Ishikawa (cell line): ENCODE measurements around the gene PAM.

Source experiments
- CEBPB ChIP-seq: IDR thresholded peaks from 2 replicates; pipeline ENCODE4 v1.6.1; 2012
- CREB1 ChIP-seq: IDR thresholded peaks from 2 replicates; pipeline ENCODE4 v1.6.1; 2012; ENCODE audit warnings: low read depth
- EGR1 ChIP-seq: IDR thresholded peaks from 2 replicates; pipeline ENCODE4 v1.6.1; 2012
- EP300 ChIP-seq: IDR thresholded peaks from 2 replicates; pipeline ENCODE4 v1.6.1; 2012; ENCODE audit warnings: borderline replicate concordance
- FOXM1 ChIP-seq: IDR thresholded peaks from 2 replicates; pipeline ENCODE4 v1.6.1; 2012; ENCODE audit warnings: low read depth, borderline replicate concordance
- MAX ChIP-seq: IDR thresholded peaks from 2 replicates; pipeline ENCODE4 v1.6.1; 2012
- NFIC ChIP-seq: IDR thresholded peaks from 2 replicates; pipeline ENCODE4 v1.6.1; 2012
- RAD21 ChIP-seq: IDR thresholded peaks from 2 replicates; pipeline ENCODE4 v1.6.1; 2012; ENCODE audit warnings: low read depth
- TAF1 ChIP-seq: IDR thresholded peaks from 2 replicates; pipeline ENCODE4 v1.6.1; 2012; ENCODE audit warnings: low read depth, mild to moderate bottlenecking
- TCF12 ChIP-seq: IDR thresholded peaks from 2 replicates; pipeline ENCODE4 v1.6.1; 2012; ENCODE audit warnings: low read depth
- TEAD4 ChIP-seq: IDR thresholded peaks from 2 replicates; pipeline ENCODE4 v1.6.1; 2012
- USF1 ChIP-seq: IDR thresholded peaks from 2 replicates; pipeline ENCODE4 v1.6.1; 2012
- YY1 ChIP-seq: IDR thresholded peaks from 2 replicates; pipeline ENCODE4 v1.6.1; 2012; ENCODE audit warnings: low read depth
- ZBTB7A ChIP-seq: IDR thresholded peaks from 2 replicates; pipeline ENCODE4 v1.6.1; 2012; ENCODE audit warnings: low read depth
- TF ChIP-seq, protein P1 (sequence below): IDR thresholded peaks from 2 replicates; pipeline ENCODE4 v1.6.1; 2012; ENCODE audit warnings: low read depth, mild to moderate bottlenecking

PAM gene

DNA sequence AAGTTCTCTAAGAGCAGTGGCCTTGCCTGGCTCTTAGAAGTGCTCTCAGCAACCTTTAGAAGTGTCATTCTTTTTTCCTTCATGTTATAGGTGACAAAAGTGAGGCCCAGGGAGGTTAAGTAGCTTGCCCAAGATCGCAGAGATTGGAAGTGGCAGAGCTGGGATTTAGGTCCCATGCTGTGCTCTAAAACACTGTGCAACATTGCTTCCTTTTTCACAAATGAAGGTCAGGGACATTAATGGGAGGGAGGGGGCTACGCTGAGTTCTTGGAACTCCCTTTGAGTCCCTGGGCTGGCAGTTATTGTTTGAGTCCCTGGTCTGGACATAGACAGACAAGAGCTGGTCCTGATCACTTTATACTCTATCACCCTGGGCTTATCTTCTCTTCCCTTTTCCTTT, 45.3 kb downstream of the PAM start:
- no peak for TF ChIP-seq EP300
- TF ChIP-seq TAF1: no peak
- TF ChIP-seq TCF12: no peak
- no peak for TF ChIP-seq FOXM1
- TF ChIP-seq CREB1: no peak
- TF ChIP-seq USF1: no peak
- no peak for TF ChIP-seq MAX
- no peak for TF ChIP-seq RAD21
- no peak for TF ChIP-seq EGR1
- TF ChIP-seq TEAD4: no peak

GRCh38 chr5:102801371-102801770, 46.3 kb downstream of the PAM start:
- TF ChIP-seq EP300 (no peak), ZBTB7A (no peak), RAD21 (no peak), CEBPB (no peak), MAX (no peak), FOXM1 (no peak)
- TF ChIP-seq, protein P1, sequence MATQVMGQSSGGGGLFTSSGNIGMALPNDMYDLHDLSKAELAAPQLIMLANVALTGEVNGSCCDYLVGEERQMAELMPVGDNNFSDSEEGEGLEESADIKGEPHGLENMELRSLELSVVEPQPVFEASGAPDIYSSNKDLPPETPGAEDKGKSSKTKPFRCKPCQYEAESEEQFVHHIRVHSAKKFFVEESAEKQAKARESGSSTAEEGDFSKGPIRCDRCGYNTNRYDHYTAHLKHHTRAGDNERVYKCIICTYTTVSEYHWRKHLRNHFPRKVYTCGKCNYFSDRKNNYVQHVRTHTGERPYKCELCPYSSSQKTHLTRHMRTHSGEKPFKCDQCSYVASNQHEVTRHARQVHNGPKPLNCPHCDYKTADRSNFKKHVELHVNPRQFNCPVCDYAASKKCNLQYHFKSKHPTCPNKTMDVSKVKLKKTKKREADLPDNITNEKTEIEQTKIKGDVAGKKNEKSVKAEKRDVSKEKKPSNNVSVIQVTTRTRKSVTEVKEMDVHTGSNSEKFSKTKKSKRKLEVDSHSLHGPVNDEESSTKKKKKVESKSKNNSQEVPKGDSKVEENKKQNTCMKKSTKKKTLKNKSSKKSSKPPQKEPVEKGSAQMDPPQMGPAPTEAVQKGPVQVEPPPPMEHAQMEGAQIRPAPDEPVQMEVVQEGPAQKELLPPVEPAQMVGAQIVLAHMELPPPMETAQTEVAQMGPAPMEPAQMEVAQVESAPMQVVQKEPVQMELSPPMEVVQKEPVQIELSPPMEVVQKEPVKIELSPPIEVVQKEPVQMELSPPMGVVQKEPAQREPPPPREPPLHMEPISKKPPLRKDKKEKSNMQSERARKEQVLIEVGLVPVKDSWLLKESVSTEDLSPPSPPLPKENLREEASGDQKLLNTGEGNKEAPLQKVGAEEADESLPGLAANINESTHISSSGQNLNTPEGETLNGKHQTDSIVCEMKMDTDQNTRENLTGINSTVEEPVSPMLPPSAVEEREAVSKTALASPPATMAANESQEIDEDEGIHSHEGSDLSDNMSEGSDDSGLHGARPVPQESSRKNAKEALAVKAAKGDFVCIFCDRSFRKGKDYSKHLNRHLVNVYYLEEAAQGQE: no peak

- no peak for TF ChIP-seq USF1
- TF ChIP-seq TEAD4: no peak
- TF ChIP-seq EP300: no peak
- no peak for TF ChIP-seq MAX
- no peak for TF ChIP-seq EGR1
- TF ChIP-seq TCF12: no peak
- no peak for TF ChIP-seq CEBPB
- TF ChIP-seq, protein P1: no peak
- no peak for TF ChIP-seq YY1
- TF ChIP-seq CREB1: no peak
- TF ChIP-seq RAD21: no peak
- TF ChIP-seq TAF1: no peak
- no peak for TF ChIP-seq FOXM1
Measured at GRCh38 chr5:102802708-102803458, 47.8 kb downstream of the PAM start.

- TF ChIP-seq RAD21 (no peak), EP300 (no peak)
Measured at GRCh38 chr5:102807878-102808502, 52.9 kb downstream of the PAM start.

DNA sequence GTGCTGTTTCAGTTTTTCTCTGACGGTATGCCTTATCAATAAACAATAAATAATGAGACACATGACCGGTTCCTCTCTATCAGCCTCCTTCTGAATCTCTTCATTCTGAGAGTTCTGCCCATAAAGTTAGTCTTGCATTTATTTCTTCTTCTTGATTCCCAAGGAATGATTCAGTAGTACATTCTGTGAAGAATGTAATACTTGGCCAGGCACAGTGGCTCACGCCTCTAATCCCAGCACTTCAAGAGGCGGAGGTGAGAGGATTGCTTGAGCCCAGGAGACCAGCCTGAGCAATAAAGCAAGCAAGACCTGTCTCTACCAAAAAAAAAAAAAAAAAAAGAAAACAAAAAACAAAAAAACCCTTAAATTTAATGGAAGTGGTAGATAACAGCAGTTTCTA, 53.9 kb downstream of the PAM start:
- no peak for TF ChIP-seq RAD21
- no peak for TF ChIP-seq NFIC
- TF ChIP-seq USF1: no peak
- TF ChIP-seq CREB1: no peak
- no peak for TF ChIP-seq ZBTB7A
- no peak for TF ChIP-seq EP300
- TF ChIP-seq TEAD4: no peak
- TF ChIP-seq TCF12: no peak
- no peak for TF ChIP-seq EGR1
- TF ChIP-seq YY1: no peak
- no peak for TF ChIP-seq FOXM1
- TF ChIP-seq TAF1: no peak
- no peak for TF ChIP-seq MAX
